ENCODE results near the gene HSPA1B.

- TF ChIP-seq CTCF (IDR thresholded peaks at IDR 0.05) (no peak), SIN3A (IDR thresholded peaks at IDR 0.05; ENCODE audit: borderline replicate concordance, insufficient read depth, low read depth, low read length) (no peak), POLR2AphosphoS5 (IDR thresholded peaks at IDR 0.05; ENCODE audit: low read depth, low read length) (no peak), REST (IDR thresholded peaks at IDR 0.05; ENCODE audit: insufficient read depth in 1 of 2, low read depth in 2 of 2, low read length in 1 of 2) (no peak), TCF7L2 (IDR thresholded peaks at IDR 0.05; ENCODE audit: low read depth, low read length) (peak; percentile 47; the same call in 1 of the 2 replicates)
Observed at GRCh38 chr6:31822036-31822821, 5.3 kb upstream of the HSPA1B start.

All from Panc1 (cell line).